Colonic mucosa (tissue), 4 donors: ENCODE results near the gene EXD3. TPM values are rescaled to one million over a fixed set of nuclear protein-coding genes. Genes with fewer than 3 reads are reported as not detected.
"Not testable (repeated sequence)": the region's sequence is repeated elsewhere in the genome, so short reads cannot be mapped to it uniquely, and the experiment has no call there.

Experiments used
- DNase-seq: peaks from one replicate; pipeline ENCODE4 v3.0.0-alpha.2; 2020
- H3K27ac ChIP-seq: fragments of 200-600 bp; one replicate; pipeline ENCODE4 v1.8.0; 2021
- H3K27me3 ChIP-seq: fragments of 200-600 bp; one replicate; pipeline ENCODE4 v1.8.0; 2021
- H3K36me3 ChIP-seq: fragments of 200-600 bp; one replicate; pipeline ENCODE4 v1.8.0; 2021
- H3K4me1 ChIP-seq: fragments of 200-600 bp; one replicate; pipeline ENCODE4 v1.8.0; 2021; ENCODE audit warnings: mild to moderate bottlenecking
- H3K4me3 ChIP-seq: fragments of 200-600 bp; one replicate; pipeline ENCODE4 v1.8.0; 2021
- H3K9ac ChIP-seq, 2 donors: one replicate each; pipeline ENCODE4 v1.7.0; 2013; ENCODE audit warnings: control low read depth in 2 of 2, low read depth in 2 of 2, low read length in 2 of 2
- H3K9me3 ChIP-seq: fragments of 200-600 bp; one replicate; pipeline ENCODE4 v1.8.0; 2021
- intact Hi-C: fragments of 100-400 bp; cut with DNase I; formaldehyde crosslinking; loops from one replicate; pipeline ENCODE4 v1.14.1; 2022
- total RNA-seq, 2 donors: library from RNA; stranded (reverse); fragmentation: NEBNext Ultra II Directional in 1 of 2; extraction: Animal tissue kit (Norgen Biotek cat#: 25700) in 1 of 2; gene quantifications; one replicate each; pipeline ENCODE4 v1.2.1, GENCODE V29; 2021
- TF ChIP-seq, protein P1 (sequence below): fragments of 200-600 bp; IDR thresholded peaks from one replicate; pipeline ENCODE4 v1.8.0; 2022; ENCODE audit warnings: antibody characterized with exemption, mild to moderate bottlenecking
- donor health status: healthy.
- donor health status: DM: no; HTN: no; CAD: no.
- donor health status: DM: no; HTN: no; CAD: no.

EXD3 gene
- total RNA-seq, 2 donors from 2014 or later, result 34.9 to 36.4 TPM

GRCh38 chr9:137339045-137339907, 83.7 kb downstream of the EXD3 start:
- intact Hi-C loops, result no loop called here
- Histone ChIP-seq H3K9ac (no peak overlapping the region), H3K36me3 (no peaks in the 10 kb centered on the region), H3K27ac (no peak overlapping the region), H3K9me3 (no peaks in the 10 kb centered on the region), H3K4me1 (no peaks in the 10 kb centered on the region), H3K4me3 (no peak overlapping the region), H3K27me3 (no peaks in the 10 kb centered on the region)
- DNase-seq, result no peak
- TF ChIP-seq, protein P1, sequence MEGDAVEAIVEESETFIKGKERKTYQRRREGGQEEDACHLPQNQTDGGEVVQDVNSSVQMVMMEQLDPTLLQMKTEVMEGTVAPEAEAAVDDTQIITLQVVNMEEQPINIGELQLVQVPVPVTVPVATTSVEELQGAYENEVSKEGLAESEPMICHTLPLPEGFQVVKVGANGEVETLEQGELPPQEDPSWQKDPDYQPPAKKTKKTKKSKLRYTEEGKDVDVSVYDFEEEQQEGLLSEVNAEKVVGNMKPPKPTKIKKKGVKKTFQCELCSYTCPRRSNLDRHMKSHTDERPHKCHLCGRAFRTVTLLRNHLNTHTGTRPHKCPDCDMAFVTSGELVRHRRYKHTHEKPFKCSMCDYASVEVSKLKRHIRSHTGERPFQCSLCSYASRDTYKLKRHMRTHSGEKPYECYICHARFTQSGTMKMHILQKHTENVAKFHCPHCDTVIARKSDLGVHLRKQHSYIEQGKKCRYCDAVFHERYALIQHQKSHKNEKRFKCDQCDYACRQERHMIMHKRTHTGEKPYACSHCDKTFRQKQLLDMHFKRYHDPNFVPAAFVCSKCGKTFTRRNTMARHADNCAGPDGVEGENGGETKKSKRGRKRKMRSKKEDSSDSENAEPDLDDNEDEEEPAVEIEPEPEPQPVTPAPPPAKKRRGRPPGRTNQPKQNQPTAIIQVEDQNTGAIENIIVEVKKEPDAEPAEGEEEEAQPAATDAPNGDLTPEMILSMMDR, result no peak

GRCh38 chr9:137336735-137337134, 86.2 kb downstream of the EXD3 start:
- no peak for DNase-seq
- H3K27ac ChIP-seq, result no peak overlapping the region
- no peaks in the 10 kb centered on the region for H3K9me3 ChIP-seq
- H3K36me3 ChIP-seq, result no peaks in the 10 kb centered on the region
- TF ChIP-seq, protein P1, result no peak
- H3K27me3 ChIP-seq, result no peaks in the 10 kb centered on the region
- intact Hi-C loops, result no loop called here
- no peak overlapping the region for H3K9ac ChIP-seq
- no peaks in the 10 kb centered on the region for H3K4me1 ChIP-seq
- H3K4me3 ChIP-seq, result no peak overlapping the region

DNA sequence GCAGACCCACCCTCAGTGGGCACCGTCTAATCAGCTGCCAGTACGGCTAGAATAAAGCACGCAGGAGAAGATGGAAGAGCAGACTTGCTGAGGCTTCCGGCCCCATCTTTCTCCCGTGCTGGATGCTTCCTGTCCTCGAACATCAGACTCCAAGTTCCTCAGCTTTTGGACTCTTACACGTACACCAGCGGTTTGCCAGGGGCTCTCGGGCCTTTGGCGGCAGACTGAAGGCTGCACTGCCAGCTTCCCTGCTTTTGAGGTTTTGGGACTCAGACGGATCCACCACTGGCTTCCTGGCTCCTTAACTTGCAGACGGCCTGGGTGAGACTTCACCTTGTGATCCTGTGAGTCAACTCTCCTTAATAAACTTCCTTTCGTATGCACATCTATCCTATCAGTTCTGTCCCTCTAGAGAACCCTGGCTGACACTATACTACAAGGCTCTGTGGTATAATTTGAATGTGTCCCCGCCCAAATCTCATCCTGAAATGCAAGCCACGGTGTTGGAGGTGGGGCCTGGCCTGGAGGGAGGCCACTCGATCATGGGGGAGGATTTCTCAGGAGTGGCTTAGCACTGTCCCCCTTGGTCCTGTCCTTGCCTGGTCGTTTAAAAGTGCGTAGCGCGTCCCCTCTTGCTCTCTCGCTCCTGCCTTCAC, 89.8 kb downstream of the EXD3 start:
- Histone ChIP-seq H3K9me3 (no peaks in the 10 kb centered on the region), H3K36me3 (no peaks in the 10 kb centered on the region), H3K9ac (no peak overlapping the region), H3K4me3 (no peak overlapping the region), H3K4me1 (no peaks in the 10 kb centered on the region), H3K27me3 (no peaks in the 10 kb centered on the region), H3K27ac (no peak overlapping the region)
- no peak for DNase-seq
- TF ChIP-seq, protein P1, result no peak
- intact Hi-C loops, result no loop called here

DNA sequence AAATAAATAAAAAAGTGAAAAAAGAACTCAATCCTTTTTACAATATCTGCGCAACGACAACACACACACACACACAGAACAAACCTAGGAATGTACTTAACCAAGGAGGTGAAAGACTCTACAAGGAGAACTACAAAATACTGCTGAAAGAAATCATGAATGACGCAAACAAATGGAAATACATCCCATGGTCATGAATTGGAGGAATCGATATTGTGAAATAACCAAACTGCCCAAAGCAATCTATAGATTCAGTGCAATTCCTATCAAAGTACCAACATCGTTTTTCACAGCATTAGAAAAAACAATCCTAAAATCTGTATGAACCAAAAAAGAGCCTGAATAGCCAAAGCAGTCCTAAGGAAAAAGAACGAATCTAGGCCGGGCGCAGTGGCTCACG, 91.0 kb downstream of the EXD3 start:
- H3K27ac ChIP-seq, result no peak overlapping the region
- H3K4me1 ChIP-seq, result no peaks in the 10 kb centered on the region
- H3K36me3 ChIP-seq, result no peaks in the 10 kb centered on the region
- H3K4me3 ChIP-seq, result no peak overlapping the region
- no peak overlapping the region for H3K9ac ChIP-seq
- no peaks in the 10 kb centered on the region for H3K27me3 ChIP-seq
- no peak for DNase-seq
- H3K9me3 ChIP-seq, result no peaks in the 10 kb centered on the region
- intact Hi-C loops, result no loop called here
- TF ChIP-seq, protein P1, result no peak

GRCh38 chr9:137330689-137331088, 92.3 kb downstream of the EXD3 start:
- no peak overlapping the region for H3K9ac ChIP-seq
- no peak overlapping the region for H3K4me3 ChIP-seq
- no peaks in the 10 kb centered on the region for H3K36me3 ChIP-seq
- TF ChIP-seq, protein P1, result no peak
- no peaks in the 10 kb centered on the region for H3K4me1 ChIP-seq
- intact Hi-C loops, result no loop called here
- H3K27me3 ChIP-seq, result no peaks in the 10 kb centered on the region
- no peaks in the 10 kb centered on the region for H3K9me3 ChIP-seq
- no peak for DNase-seq
- H3K27ac ChIP-seq, result no peak overlapping the region

DNA sequence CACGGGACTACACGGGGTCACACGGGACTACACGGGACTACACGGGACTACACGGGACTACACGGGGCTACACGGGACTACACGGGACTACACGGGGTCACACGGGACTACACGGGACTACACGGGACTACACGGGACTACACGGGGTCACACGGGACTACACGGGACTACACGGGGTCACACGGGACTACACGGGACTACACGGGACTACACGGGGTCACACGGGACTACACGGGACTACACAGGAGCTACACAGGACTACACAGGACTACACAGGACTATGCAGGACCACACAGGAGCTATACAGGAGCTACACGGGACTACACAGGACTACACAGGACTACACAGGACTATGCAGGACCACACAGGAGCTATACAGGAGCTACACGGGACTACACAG, 93.4 kb downstream of the EXD3 start:
- H3K36me3 ChIP-seq, DNase-seq, H3K9me3 ChIP-seq, H3K27me3 ChIP-seq, intact Hi-C loops, H3K9ac ChIP-seq, H3K4me3 ChIP-seq, H3K4me1 ChIP-seq, H3K27ac ChIP-seq: not testable (repeated sequence)

GRCh38 chr9:137327641-137328550, 95.1 kb downstream of the EXD3 start:
- H3K36me3 ChIP-seq, H3K4me1 ChIP-seq, H3K27ac ChIP-seq, H3K4me3 ChIP-seq, DNase-seq, H3K9me3 ChIP-seq, H3K27me3 ChIP-seq, intact Hi-C loops, H3K9ac ChIP-seq: not testable (repeated sequence)
